LoVo (cell line): ENCODE measurements around the gene FADS2.

Experiments used
- DNase-seq: peaks from one replicate; pipeline ENCODE4 v3.0.0-alpha.2; 2016; ENCODE audit warnings: low spot score

Gene FADS2

GRCh38 chr11:61847914-61848581, 19.9 kb downstream of the FADS2 start:
- no peak for DNase-seq

- no peak for DNase-seq
These were observed 20.5 kb downstream of the FADS2 start for GRCh38 chr11:61848631-61849030.

- DNase-seq: no peak
These were observed 22.6 kb downstream of the FADS2 start for GRCh38 chr11:61850687-61851086.

GRCh38 chr11:61851113-61851899, 23.2 kb downstream of the FADS2 start:
- DNase-seq: no peak

- no peak for DNase-seq
These were observed 23.8 kb downstream of the FADS2 start for GRCh38 chr11:61851900-61852295.

GRCh38 chr11:61853698-61854169, 25.6 kb downstream of the FADS2 start:
- no peak for DNase-seq

- DNase-seq: no peak
These were observed 26.3 kb downstream of the FADS2 start for GRCh38 chr11:61854206-61854895.

GRCh38 chr11:61854966-61855714, 27.0 kb downstream of the FADS2 start:
- DNase-seq: no peak

- no peak for DNase-seq
These were observed 28.0 kb downstream of the FADS2 start for GRCh38 chr11:61855939-61856680.

- peak; percentile 62 for DNase-seq
These were observed 32.2 kb downstream of the FADS2 start for GRCh38 chr11:61860054-61860903.

- DNase-seq: no peak
These were observed 33.5 kb downstream of the FADS2 start for GRCh38 chr11:61861634-61862033.

GRCh38 chr11:61862714-61863547, 34.8 kb downstream of the FADS2 start:
- no peak for DNase-seq

- DNase-seq: no peak
These were observed 35.5 kb downstream of the FADS2 start for GRCh38 chr11:61863548-61864081.

- DNase-seq: no peak
These were observed 37.0 kb downstream of the FADS2 start for GRCh38 chr11:61864814-61865775.

- DNase-seq: no peak
These were observed 38.3 kb downstream of the FADS2 start for GRCh38 chr11:61866231-61866957.

GRCh38 chr11:61866958-61867343, 38.9 kb downstream of the FADS2 start:
- no peak for DNase-seq
